ENCODE data around the gene PIGV. TPM values are rescaled to one million over a fixed set of nuclear protein-coding genes. Genes with fewer than 3 reads are reported as not detected.
A peak's percentile ranks its signal among the peaks of the same experiment; 100 is the strongest.

The PIGV gene
- total RNA-seq, 2 experiments from 2014 or later = 10.3 to 18.0 TPM

- POLR2A ChIA-PET = interaction anchor here (0.5 to 2.2 kb wide), 13 partner anchors 15 to 1517 kb away, joined by 3 to 12 read pairs (median 4); no protein-coding TSS in a partner anchor
- Histone ChIP-seq H3K4me3 (ENCODE audit: low read depth, low read length, poor library complexity, severe bottlenecking) (peak overlapping the region; percentile 75), H3K9me3 (ENCODE audit: low read length) (no peaks in the 10 kb centered on the region), H3K4me1 (ENCODE audit: insufficient read depth, low read length, poor library complexity, severe bottlenecking) (peaks cover 50% of the 10 kb centered on the region), H3K36me3 (ENCODE audit: insufficient read depth, low read length) (peaks cover 36% of the 10 kb centered on the region), H2AFZ (ENCODE audit: low read length) (peak overlapping the region; percentile 43; the same call in 1 of the 2 replicates), H3K27ac (ENCODE audit: low read depth, low read length, poor library complexity, severe bottlenecking) (peak overlapping the region; percentile 91), H3K4me2 (ENCODE audit: low read length) (peak overlapping the region; percentile 84), H4K20me1 (ENCODE audit: insufficient read depth, low read length) (no peaks in the 10 kb centered on the region), H3K9me2 (ENCODE audit: insufficient read depth, low read length) (no peaks in the 10 kb centered on the region), H3K79me2 (ENCODE audit: insufficient read depth, low read depth, low read length) (no peaks in the 10 kb centered on the region)
- BruUV-seq (replicated peaks) = no TSS peak
- intact Hi-C loops (cut with micrococcal nuclease; ENCODE audit: unreplicated experiment) = no loop called here
- CTCF ChIA-PET (ENCODE audit: unreplicated experiment) = interaction anchor here (1.3 kb wide), 1 partner anchor 109 kb away, joined by 5 read pairs; no protein-coding TSS in a partner anchor
- TF ChIP-seq EZH2phosphoT487 (IDR thresholded peaks at IDR 0.05; ENCODE audit: borderline replicate concordance, low read depth, low read length) = no peak
- TF ChIP-seq CTCF (conservative IDR thresholded peaks at IDR 0.05; ENCODE audit: low read length) = no peak
- peak; percentile 35 for DNase-seq (ENCODE audit: low spot score)
Observed at GRCh38 chr1:26785611-26786436, 1.9 kb upstream of the PIGV start.

GRCh38 chr1:26786437-26787380 is 1.0 kb upstream of the PIGV start:
- H3K9me2 ChIP-seq (ENCODE audit: insufficient read depth, low read length) = no peaks in the 10 kb centered on the region
- no peaks in the 10 kb centered on the region for H3K79me2 ChIP-seq (ENCODE audit: insufficient read depth, low read depth, low read length)
- H3K27ac ChIP-seq (ENCODE audit: low read depth, low read length, poor library complexity, severe bottlenecking) = peak overlapping the region; percentile 91
- BruUV-seq (replicated peaks) = no TSS peak
- peaks cover 56% of the 10 kb centered on the region for H3K4me1 ChIP-seq (ENCODE audit: insufficient read depth, low read length, poor library complexity, severe bottlenecking)
- peak overlapping the region; percentile 84 for H3K4me2 ChIP-seq (ENCODE audit: low read length)
- ChIA-PET POLR2A (interaction anchor here (0.5 to 2.2 kb wide), 12 partner anchors 16 to 1516 kb away, joined by 3 to 12 read pairs (median 4); no protein-coding TSS in a partner anchor), CTCF (ENCODE audit: unreplicated experiment) (no interaction called here)
- H4K20me1 ChIP-seq (ENCODE audit: insufficient read depth, low read length) = no peaks in the 10 kb centered on the region
- no peaks in the 10 kb centered on the region for H3K9me3 ChIP-seq (ENCODE audit: low read length)
- peak overlapping the region; percentile 43; the same call in 1 of the 2 replicates for H2AFZ ChIP-seq (ENCODE audit: low read length)
- peak; percentile 66 for DNase-seq (ENCODE audit: low spot score)
- TF ChIP-seq EZH2phosphoT487 (IDR thresholded peaks at IDR 0.05; ENCODE audit: borderline replicate concordance, low read depth, low read length) (no peak), CTCF (conservative IDR thresholded peaks at IDR 0.05; ENCODE audit: low read length) (no peak)
- peak overlapping the region; percentile 75 for H3K4me3 ChIP-seq (ENCODE audit: low read depth, low read length, poor library complexity, severe bottlenecking)
- peaks cover 28% of the 10 kb centered on the region; the same call in 1 of the 2 replicates for H3K36me3 ChIP-seq (ENCODE audit: insufficient read depth, low read length)
- intact Hi-C loops (cut with micrococcal nuclease; ENCODE audit: unreplicated experiment) = loop anchor here (1.0 kb wide), 2 partner anchors 42 to 94 kb away; no protein-coding TSS in a partner anchor
